22Rv1 (cell line): ENCODE measurements around the gene PMEPA1.

ENCODE experiments used
- CTCF ChIP-seq: fragments of 450-650 bp; IDR thresholded peaks from 2 replicates; pipeline ENCODE4 v1.5.1; 2017; ENCODE audit warnings: mild to moderate bottlenecking
- ZFX ChIP-seq: fragments of 450-650 bp; IDR thresholded peaks from 2 replicates; pipeline ENCODE4 v1.6.1; 2017; ENCODE audit warnings: antibody characterized with exemption, borderline replicate concordance

GRCh38 chr20:57660922-57661745 lies 48.7 kb downstream of the PMEPA1 start:
- no peak for TF ChIP-seq CTCF
- no peak for TF ChIP-seq ZFX
